ENCODE results near the gene HSPA8. TPM values are rescaled to one million over a fixed set of nuclear protein-coding genes. Genes with fewer than 3 reads are reported as not detected.

HSPA8 gene
- polyA plus RNA-seq, 1 donor: 1,701 TPM

DNA sequence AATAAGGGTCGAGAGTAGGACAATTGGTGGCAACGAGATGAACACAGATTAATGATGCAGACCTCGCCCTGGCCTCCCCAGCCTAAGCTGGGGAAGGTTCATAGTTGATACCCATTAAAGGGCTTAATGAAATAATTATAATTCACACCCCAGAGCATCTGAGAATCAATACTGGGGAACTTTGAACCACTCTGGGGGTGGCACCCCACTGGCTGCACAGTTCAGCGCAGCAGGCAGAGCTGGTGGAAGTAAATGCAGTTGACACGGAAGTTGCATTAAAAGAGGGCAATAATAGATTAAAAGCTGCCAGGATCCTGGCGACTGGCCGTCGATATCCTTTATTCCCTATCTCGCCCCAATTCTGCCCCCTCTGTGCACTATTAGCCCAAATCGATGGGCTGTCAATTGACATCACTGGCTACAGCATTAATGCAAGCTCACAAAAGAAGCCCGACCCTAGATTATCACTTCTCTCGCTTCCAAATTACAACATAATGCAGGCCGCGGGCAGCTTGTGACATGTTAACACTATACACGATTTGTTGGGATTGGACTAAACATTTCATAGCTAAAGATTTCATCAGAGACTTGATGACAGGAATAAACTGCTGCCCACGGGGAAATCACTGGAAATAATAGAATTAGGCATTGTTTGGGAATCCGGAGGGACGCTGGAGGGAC is 14.5 kb downstream of the HSPA8 start:
- DNase-seq: no peak

- no peak for DNase-seq
These were observed 15.3 kb downstream of the HSPA8 start for GRCh38 chr11:123046473-123047259.

- no peak for DNase-seq
These were observed 16.8 kb downstream of the HSPA8 start for GRCh38 chr11:123045101-123045500.

DNA sequence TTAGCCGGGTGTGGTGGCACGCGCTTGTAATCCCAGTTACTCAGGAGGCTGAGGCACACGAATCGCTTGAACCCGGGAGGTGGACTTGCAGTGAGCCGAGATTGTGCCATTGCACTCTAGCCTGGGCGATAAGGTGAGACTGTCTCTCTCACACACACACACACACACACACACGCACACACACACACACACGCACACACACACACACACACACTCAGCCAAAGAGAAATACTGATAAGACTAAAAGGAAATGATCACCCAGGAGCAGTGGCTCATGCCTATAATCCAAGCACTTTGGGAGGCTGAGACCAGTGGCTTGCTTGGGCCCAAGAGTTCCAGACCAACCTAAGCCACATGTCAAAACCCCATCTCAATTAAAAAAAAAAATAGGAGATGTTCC is 20.8 kb downstream of the HSPA8 start:
- DNase-seq: no peak

- DNase-seq: peak; percentile 51
These were observed 21.9 kb downstream of the HSPA8 start for GRCh38 chr11:123040111-123040432.

DNA sequence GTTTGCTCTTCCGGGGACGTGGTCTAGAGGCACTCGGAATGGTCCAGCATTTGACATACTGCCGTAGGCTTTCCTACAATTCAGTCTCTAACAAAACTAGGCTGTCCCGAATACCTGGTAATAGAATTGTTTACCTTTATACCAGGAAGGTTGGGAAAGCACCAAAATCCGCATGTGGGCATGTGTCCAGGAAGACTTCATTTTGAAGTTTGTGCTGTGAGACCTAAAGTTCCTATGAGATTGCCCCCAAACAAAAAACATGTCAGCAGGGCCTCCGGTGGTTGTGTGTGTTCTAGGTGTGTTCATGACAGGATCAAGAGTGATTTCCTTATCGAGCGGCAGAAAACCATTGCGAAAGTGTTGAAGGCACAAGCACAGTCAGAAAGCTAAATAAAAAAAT is 26.1 kb downstream of the HSPA8 start:
- no peak for DNase-seq

GRCh38 chr11:123034597-123034996 is 27.3 kb downstream of the HSPA8 start:
- no peak for DNase-seq

GRCh38 chr11:123033895-123034294 is 28.0 kb downstream of the HSPA8 start:
- no peak for DNase-seq

DNA sequence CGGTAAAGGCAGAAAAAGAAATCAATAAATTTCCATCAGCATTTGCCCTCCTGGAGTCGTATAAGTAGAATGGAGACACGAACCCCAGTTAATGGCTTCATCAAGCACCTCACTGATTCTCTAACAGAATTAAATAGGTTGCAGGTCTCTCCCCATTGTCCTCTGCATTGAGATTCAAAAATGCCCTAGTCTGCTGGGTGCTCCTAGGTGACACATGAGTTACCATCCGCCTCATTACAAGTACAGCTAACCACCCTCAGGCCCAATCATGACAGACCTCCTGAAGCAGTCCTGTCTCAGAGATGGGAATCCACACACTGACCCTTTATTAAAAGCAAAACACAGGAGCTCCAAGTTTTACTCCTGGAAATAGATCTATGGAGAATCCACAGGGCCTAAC is 31.4 kb downstream of the HSPA8 start:
- no peak for DNase-seq

DNA sequence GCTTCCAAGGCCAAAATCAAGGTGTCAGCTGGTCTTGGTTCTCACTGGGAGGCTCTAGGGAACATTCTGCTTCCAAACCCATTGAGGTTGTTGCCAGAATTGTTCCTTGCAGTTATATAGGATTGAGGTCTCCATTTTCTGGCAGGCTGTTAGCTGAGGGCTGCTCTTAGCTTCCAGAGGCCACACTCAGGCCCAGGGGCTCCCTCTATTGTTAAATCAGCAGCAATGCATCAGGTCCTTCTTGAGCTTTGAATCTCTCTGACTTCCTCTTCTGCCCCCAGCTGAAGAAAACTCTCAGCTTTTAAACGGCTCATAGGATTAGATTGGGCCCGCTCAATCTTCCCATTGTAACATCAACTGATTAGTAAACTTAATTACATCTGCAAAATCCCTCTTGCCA is 41.0 kb downstream of the HSPA8 start:
- DNase-seq: no peak

- no peak for DNase-seq
These were observed 43.2 kb downstream of the HSPA8 start for GRCh38 chr11:123018702-123019101.

DNA sequence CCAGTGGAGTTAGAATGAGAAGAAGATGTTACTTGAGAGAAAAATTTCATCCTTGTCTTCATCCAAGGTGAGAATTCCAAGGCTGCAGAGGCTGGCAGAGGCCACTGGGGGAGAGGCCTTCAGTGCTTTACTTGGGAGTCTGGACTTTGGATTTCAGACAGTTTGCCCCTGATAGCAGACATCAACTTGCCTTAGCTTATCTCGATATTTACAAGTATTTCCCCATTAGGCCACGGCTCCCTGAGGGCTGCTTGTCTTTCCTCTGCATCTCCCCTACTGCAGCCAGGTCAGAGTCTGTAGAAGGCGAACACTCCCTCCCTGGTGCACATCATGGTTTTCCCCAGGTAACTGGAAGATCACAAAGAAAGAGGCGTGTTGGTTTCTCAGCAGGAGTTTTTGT is 50.4 kb downstream of the HSPA8 start:
- no peak for DNase-seq

Other genes with a start within 250 kb of the HSPA8 start
- not detected for gene CRTAM, start 223.6 kb downstream of the HSPA8 start, polyA plus RNA-seq (ENCODE audit: insufficient read length)
- gene JHY, start 179.4 kb downstream of the HSPA8 start, polyA plus RNA-seq (ENCODE audit: insufficient read length): 1.4 TPM
- not detected for gene BSX, start 80.3 kb downstream of the HSPA8 start, polyA plus RNA-seq (ENCODE audit: insufficient read length)
- 12.5 TPM for gene CLMP, start 133.1 kb upstream of the HSPA8 start, polyA plus RNA-seq (ENCODE audit: insufficient read length)